A549 (cell line): Measurements from ENCODE around the gene MARCHF7. TPM values are rescaled to one million over a fixed set of nuclear protein-coding genes. Genes with fewer than 3 reads are reported as not detected.

Source experiments
- ATAC-seq, 2 experiments: fragments of 200-7000 bp in 1 of 2; fragments of >200 bp in 1 of 2; cut with Nextera tagmentation in 1 of 2; cut with Tn5 transposase in 1 of 2; 3 replicates each; pipeline versions ENCODE4 v1.8.0 to v1.9.1; 2018 to 2020; ENCODE audit warnings: mild to moderate bottlenecking in 1 of 2, moderate library complexity in 1 of 2
- CTCF ChIA-PET: fragments of 300-600 bp; sonication (Branson Sonifier 250); formaldehyde crosslinking; extraction: SDS; loops from one replicate; lab custom pipeline; 2021; ENCODE audit warnings: antibody characterized with exemption, inconsistent platforms; lab: Yijun Ruan, JAX
- POLR2A ChIA-PET: fragments of 350-600 bp; formaldehyde crosslinking; extraction: SDS; loops from one replicate; lab custom pipeline; 2021; ENCODE audit warnings: antibody characterized with exemption, inconsistent platforms; lab: Yijun Ruan, JAX
- DNase-seq, 2 experiments: peaks; one replicate each; pipeline versions ENCODE4 v3.0.0 to v3.0.0-alpha.2; 2011 to 2016; ENCODE audit warnings: low read depth in 1 of 2, low spot score in 1 of 2
- FAIRE-seq: peaks from 2 replicates; lab custom pipeline; 2011; peaks lifted over from hg19 to GRCh38; lab: Jason Lieb, UNC
- H3K27ac ChIP-seq, 2 experiments: fragments of >200 bp; sonication (Bioruptor Twin); formaldehyde crosslinking; 3 replicates each; pipeline ENCODE4 v1.5.1; 2016 to 2017
- H3K4me1 ChIP-seq: fragments of >200 bp; sonication (Bioruptor Twin); formaldehyde crosslinking; 3 replicates; pipeline ENCODE4 v1.6.1; 2016
- H3K4me2 ChIP-seq: fragments of >200 bp; sonication (Bioruptor Twin); formaldehyde crosslinking; 3 replicates; pipeline ENCODE4 v1.6.1; 2016
- H3K4me3 ChIP-seq: fragments of >200 bp; sonication (Bioruptor Twin); formaldehyde crosslinking; 3 replicates; pipeline ENCODE4 v1.5.1; 2016
- H3K9me3 ChIP-seq: fragments of >200 bp; sonication (Bioruptor Twin); formaldehyde crosslinking; 3 replicates; pipeline ENCODE4 v1.6.1; 2016
- BCL3 ChIP-seq: fragments of >200 bp; sonication (Bioruptor Twin); formaldehyde crosslinking; IDR thresholded peaks from 3 replicates; pipeline ENCODE4 v1.6.1; 2016
- BHLHE40 ChIP-seq: IDR thresholded peaks from 2 replicates; pipeline ENCODE4 v1.6.1; 2012; ENCODE audit warnings: low read depth, low read length, inconsistent platforms
- CBX8 ChIP-seq: fragments of 200-600 bp; sonication (generic); IDR thresholded peaks from 2 replicates; pipeline ENCODE4 v1.6.1; 2016
- CHD2 ChIP-seq: fragments of 150-350 bp; IDR thresholded peaks from 2 replicates; pipeline ENCODE4 v1.6.1; 2014; ENCODE audit warnings: low read length; ENCODE audit not compliant: partially characterized antibody
- EHF ChIP-seq: fragments of 250-450 bp; sonication (Bioruptor Pico); IDR thresholded peaks from 2 replicates; pipeline ENCODE4 v1.5.0; 2020; ENCODE audit warnings: mild to moderate bottlenecking
- ESRRA ChIP-seq: fragments of 150-350 bp; IDR thresholded peaks from 2 replicates; pipeline ENCODE4 v1.6.1; 2014; ENCODE audit warnings: mild to moderate bottlenecking, low read length, borderline replicate concordance
- FOSL2 ChIP-seq, 2 experiments: fragments of 450-650 bp in 1 of 2; fragments of >200 bp in 1 of 2; sonication (Bioruptor Twin) in 1 of 2; formaldehyde crosslinking; IDR thresholded peaks; 2 replicates each; pipeline versions ENCODE4 v1.5.0 to v1.6.1; 2016 to 2020; ENCODE audit warnings: mild to moderate bottlenecking in 1 of 2, moderate library complexity in 1 of 2
- GATA3 ChIP-seq: IDR thresholded peaks from 2 replicates; pipeline ENCODE4 v1.6.1; 2012; ENCODE audit warnings: borderline replicate concordance
- HEYL ChIP-seq: fragments of 250-450 bp; sonication (Bioruptor Pico); IDR thresholded peaks from 2 replicates; pipeline ENCODE4 v1.8.0; 2021; ENCODE audit warnings: mild to moderate bottlenecking, moderate library complexity
- HMGXB4 ChIP-seq: fragments of 250-450 bp; sonication (Bioruptor Pico); IDR thresholded peaks from 2 replicates; pipeline ENCODE4 v1.5.0; 2021; ENCODE audit warnings: mild to moderate bottlenecking, moderate library complexity, borderline replicate concordance
- HOXA7 ChIP-seq: fragments of 250-450 bp; sonication (Bioruptor Pico); IDR thresholded peaks from 2 replicates; pipeline ENCODE4 v1.5.0; 2020; ENCODE audit warnings: mild to moderate bottlenecking, moderate library complexity
- HOXB13 ChIP-seq: fragments of 250-450 bp; sonication (Bioruptor Pico); IDR thresholded peaks from 2 replicates; pipeline ENCODE4 v1.5.0; 2020; ENCODE audit warnings: low read depth, mild to moderate bottlenecking, moderate library complexity
- JUN ChIP-seq, 2 experiments: fragments of >200 bp; sonication (Bioruptor Twin); formaldehyde crosslinking; IDR thresholded peaks; 2 replicates in 1 of 2; 3 replicates in 1 of 2; pipeline ENCODE4 v1.6.1; 2016 to 2017
- KDM5A ChIP-seq: fragments of 200-600 bp; sonication (generic); IDR thresholded peaks from 2 replicates; pipeline ENCODE4 v1.6.1; 2016; ENCODE audit warnings: antibody characterized with exemption, mild to moderate bottlenecking
- MAFK ChIP-seq: fragments of 450-650 bp; IDR thresholded peaks from 2 replicates; pipeline ENCODE4 v1.6.1; 2014; ENCODE audit not compliant: partially characterized antibody
- MAZ ChIP-seq: fragments of 150-350 bp; IDR thresholded peaks from 2 replicates; pipeline ENCODE4 v1.6.1; 2014; ENCODE audit warnings: antibody characterized with exemption, low read depth, low read length, borderline replicate concordance
- NFE2L2 ChIP-seq: fragments of 150-350 bp; conservative IDR thresholded peaks from 2 replicates; pipeline ENCODE4 v1.6.1; 2014; ENCODE audit warnings: low read length
- RCOR1 ChIP-seq: fragments of 150-350 bp; IDR thresholded peaks from 2 replicates; pipeline ENCODE4 v1.6.1; 2014; ENCODE audit warnings: antibody characterized with exemption, low read length, low read depth
- RFX5 ChIP-seq: fragments of 450-650 bp; IDR thresholded peaks from 2 replicates; pipeline ENCODE4 v1.7.1; 2014; ENCODE audit warnings: antibody characterized with exemption, mild to moderate bottlenecking, moderate library complexity
- RNF2 ChIP-seq: fragments of 200-600 bp; sonication (generic); IDR thresholded peaks from 2 replicates; pipeline ENCODE4 v1.6.1; 2016; ENCODE audit warnings: low read depth, mild to moderate bottlenecking, antibody characterized with exemption, moderate library complexity, borderline replicate concordance
- WGBS: methylation state at CpG from one replicate; pipeline ENCODE4 v1.1.6; 2017; ENCODE audit errors: missing lambda C conversion rate; 5-methylcytosine and 5-hydroxymethylcytosine counted together
- polyA plus RNA-seq, 4 experiments: library from polyadenylated mRNA; depleted of rRNA in 3 of 4; stranded (reverse); fragments of >200 nt; fragmentation: RNase III in 1 of 4; extraction: RNeasy Plus Mini Kit Qiagen cat#74134 plus additional on column Dnase treatment in 1 of 4; gene quantifications; 2 replicates in 3 of 4; 3 replicates in 1 of 4; pipeline ENCODE4 v1.2.3, GENCODE V29; 2011 to 2017
- TF ChIP-seq, protein P1 (sequence below): fragments of 450-650 bp; IDR thresholded peaks from 2 replicates; pipeline ENCODE4 v1.6.1; 2014; ENCODE audit warnings: antibody characterized with exemption
- TF ChIP-seq, protein P2 (sequence below): fragments of >200 bp; sonication (Bioruptor Twin); formaldehyde crosslinking; IDR thresholded peaks from 3 replicates; pipeline ENCODE4 v1.5.1; 2016

MARCHF7 gene
- polyA plus RNA-seq, 2 of the 4 experiments (the other 2 are of a cell fraction), result 64.3 to 66.4 TPM

DNA sequence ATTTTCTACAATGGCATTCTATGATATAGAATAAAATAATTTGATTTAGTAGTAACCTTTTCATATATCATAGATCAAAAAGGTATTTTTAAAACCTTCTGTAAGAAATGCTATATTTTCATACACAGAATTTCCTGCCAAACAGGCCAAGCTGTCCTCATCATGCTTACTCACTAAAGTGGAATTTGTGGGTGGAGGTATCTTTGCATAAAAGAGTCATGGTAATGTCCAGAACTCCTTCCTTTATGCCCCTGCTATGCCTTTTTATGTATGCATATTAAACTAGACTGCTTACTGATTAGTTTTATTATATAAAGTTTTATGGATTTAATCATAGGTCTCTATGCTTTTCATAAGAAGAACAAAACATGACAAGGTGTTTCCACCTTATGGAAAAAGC lies 27.5 kb upstream of the MARCHF7 start:
- peak overlapping the region; percentile 20; the same call in 1 of the 3 replicates for H3K4me2 ChIP-seq
- no peak overlapping the region; a peak in 1 of 6 replicates for H3K27ac ChIP-seq
- no peak for TF ChIP-seq HMGXB4 (CRISPR knock-in tag)
- CTCF ChIA-PET, result interaction anchor here (0.7 to 2.3 kb wide), 3 partner anchors 12 to 235 kb away, joined by 3 to 7 read pairs (median 3); partner anchors contain the start of gene MARCHF7
- FAIRE-seq, result no peak
- peaks cover 11% of the 10 kb centered on the region; the same call in 2 of the 3 replicates for H3K4me1 ChIP-seq
- no peaks in the 10 kb centered on the region for H3K9me3 ChIP-seq
- POLR2A ChIA-PET, result interaction anchor here (0.6 kb wide), 1 partner anchor 69 kb away, joined by 4 read pairs; no protein-coding TSS in a partner anchor
- peak; percentile 6 to 11 for DNase-seq
- no peak overlapping the region for H3K4me3 ChIP-seq
- ATAC-seq, result peak in 1 of 2 experiments; percentile 49; a peak in 1 of 6 replicates

DNA sequence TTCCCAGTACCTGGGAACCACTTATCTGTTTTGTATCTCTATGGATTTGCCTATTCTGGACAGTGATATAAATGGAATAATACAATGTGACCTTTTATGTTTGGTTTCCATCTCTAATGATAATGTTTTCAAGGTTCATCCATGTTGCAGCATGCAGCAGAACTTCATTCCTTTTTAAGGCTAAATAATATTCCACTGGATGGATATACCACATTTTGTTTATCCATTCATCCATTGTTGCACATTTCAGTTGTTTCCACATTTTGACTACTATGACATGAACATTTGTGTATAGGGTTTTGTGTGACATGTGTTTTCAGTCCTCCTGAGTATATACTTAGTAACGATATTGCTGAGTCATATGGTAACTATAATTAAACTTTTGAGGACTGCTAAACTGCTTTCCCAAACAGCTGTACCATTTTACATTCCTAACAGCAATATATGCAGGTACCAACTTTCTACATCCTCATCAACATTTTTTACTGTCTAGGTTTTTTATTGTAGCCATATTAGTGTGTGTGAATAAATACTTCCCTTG lies 17.7 kb upstream of the MARCHF7 start:
- Histone ChIP-seq H3K4me1 (no peaks in the 10 kb centered on the region), H3K4me2 (no peak overlapping the region), H3K4me3 (no peak overlapping the region), H3K9me3 (peaks cover 8% of the 10 kb centered on the region; the same call in 2 of the 3 replicates), H3K27ac (no peak overlapping the region)
- CTCF ChIA-PET, result no interaction called here
- DNase-seq, result no peak
- FAIRE-seq, result no peak
- POLR2A ChIA-PET, result no interaction called here
- ATAC-seq, result no peak
- peak; percentile 81 for TF ChIP-seq MAFK
- TF ChIP-seq CBX8, result no peak
- TF ChIP-seq NFE2L2, result peak; percentile 69
- 97% methylated on average over 1 of the region's 1 CpG for WGBS

GRCh38 chr2:159695795-159696448 lies 16.4 kb upstream of the MARCHF7 start:
- DNase-seq (no peak), ATAC-seq (no peak), FAIRE-seq (no peak)
- CTCF ChIA-PET, result interaction anchor here (1.1 kb wide), 1 partner anchor 11 kb away, joined by 3 read pairs; no protein-coding TSS in a partner anchor
- Histone ChIP-seq H3K4me1 (no peaks in the 10 kb centered on the region), H3K27ac (no peak overlapping the region), H3K4me3 (no peak overlapping the region), H3K9me3 (peaks cover 8% of the 10 kb centered on the region; the same call in 2 of the 3 replicates), H3K4me2 (no peak overlapping the region)
- POLR2A ChIA-PET, result no interaction called here
- TF ChIP-seq MAZ, result no peak
- TF ChIP-seq RNF2, result no peak
- TF ChIP-seq EHF (CRISPR knock-in tag), result no peak
- no peak for TF ChIP-seq HEYL (CRISPR knock-in tag)
- TF ChIP-seq BHLHE40, result no peak
- no peak for TF ChIP-seq HOXB13
- no peak for TF ChIP-seq RFX5
- TF ChIP-seq, protein P1, sequence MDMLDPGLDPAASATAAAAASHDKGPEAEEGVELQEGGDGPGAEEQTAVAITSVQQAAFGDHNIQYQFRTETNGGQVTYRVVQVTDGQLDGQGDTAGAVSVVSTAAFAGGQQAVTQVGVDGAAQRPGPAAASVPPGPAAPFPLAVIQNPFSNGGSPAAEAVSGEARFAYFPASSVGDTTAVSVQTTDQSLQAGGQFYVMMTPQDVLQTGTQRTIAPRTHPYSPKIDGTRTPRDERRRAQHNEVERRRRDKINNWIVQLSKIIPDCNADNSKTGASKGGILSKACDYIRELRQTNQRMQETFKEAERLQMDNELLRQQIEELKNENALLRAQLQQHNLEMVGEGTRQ, result no peak
- TF ChIP-seq FOSL2 (IDR thresholded peaks at IDR 0.05), result no peak
- no peak for TF ChIP-seq FOSL2 (CRISPR knock-in tag; IDR thresholded peaks at IDR 0.05)
- TF ChIP-seq BCL3, result no peak
- no peak for TF ChIP-seq RCOR1
- no peak for TF ChIP-seq JUN (IDR thresholded peaks at IDR 0.05)
- TF ChIP-seq, protein P2, sequence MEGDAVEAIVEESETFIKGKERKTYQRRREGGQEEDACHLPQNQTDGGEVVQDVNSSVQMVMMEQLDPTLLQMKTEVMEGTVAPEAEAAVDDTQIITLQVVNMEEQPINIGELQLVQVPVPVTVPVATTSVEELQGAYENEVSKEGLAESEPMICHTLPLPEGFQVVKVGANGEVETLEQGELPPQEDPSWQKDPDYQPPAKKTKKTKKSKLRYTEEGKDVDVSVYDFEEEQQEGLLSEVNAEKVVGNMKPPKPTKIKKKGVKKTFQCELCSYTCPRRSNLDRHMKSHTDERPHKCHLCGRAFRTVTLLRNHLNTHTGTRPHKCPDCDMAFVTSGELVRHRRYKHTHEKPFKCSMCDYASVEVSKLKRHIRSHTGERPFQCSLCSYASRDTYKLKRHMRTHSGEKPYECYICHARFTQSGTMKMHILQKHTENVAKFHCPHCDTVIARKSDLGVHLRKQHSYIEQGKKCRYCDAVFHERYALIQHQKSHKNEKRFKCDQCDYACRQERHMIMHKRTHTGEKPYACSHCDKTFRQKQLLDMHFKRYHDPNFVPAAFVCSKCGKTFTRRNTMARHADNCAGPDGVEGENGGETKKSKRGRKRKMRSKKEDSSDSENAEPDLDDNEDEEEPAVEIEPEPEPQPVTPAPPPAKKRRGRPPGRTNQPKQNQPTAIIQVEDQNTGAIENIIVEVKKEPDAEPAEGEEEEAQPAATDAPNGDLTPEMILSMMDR, result no peak
- no peak for TF ChIP-seq HOXA7
- no peak for TF ChIP-seq CHD2
- no peak for TF ChIP-seq GATA3
- TF ChIP-seq CBX8, result no peak
- TF ChIP-seq ESRRA, result no peak
- TF ChIP-seq KDM5A, result no peak
- WGBS, result 93% methylated on average over 4 of the region's 4 CpGs
